Measurements from ENCODE around the gene NOSIP.

NOSIP gene

DNA sequence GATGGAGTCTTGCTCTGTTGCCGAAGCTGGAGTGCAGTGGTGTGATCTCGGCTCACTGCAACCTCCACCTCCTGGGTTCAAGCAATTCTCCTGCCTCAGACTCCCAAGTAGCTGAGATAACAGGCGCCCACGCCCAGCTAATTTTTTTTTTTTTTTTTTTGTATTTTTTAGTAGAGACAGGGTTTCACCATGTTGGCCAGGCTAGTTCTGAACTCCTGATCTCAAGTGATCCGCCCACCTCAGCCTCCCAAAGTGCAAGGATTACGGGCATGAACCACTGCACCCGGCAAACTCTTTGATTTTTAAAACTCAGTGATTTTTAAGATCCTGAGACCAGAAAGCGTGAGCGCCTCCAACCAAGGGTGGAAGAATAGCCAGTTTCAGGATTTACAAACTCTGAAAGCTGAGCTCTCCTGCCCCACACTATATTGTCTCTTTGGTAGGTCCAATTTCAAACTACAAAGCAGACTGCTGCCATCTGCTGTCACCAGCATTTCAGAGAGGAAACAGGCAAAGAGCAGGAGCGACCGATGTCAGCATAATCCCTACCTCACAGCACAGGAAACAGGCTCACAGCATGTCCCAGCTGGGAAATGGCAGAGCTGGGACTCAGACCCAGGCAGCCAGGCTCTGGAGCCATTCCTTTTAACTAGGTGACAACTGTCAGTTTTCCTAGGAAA, 9.2 kb downstream of the NOSIP start:
- H3K4me3 ChIP-seq (ENCODE audit: low read depth, low read length): no peak overlapping the region
- TF ChIP-seq, protein P1, sequence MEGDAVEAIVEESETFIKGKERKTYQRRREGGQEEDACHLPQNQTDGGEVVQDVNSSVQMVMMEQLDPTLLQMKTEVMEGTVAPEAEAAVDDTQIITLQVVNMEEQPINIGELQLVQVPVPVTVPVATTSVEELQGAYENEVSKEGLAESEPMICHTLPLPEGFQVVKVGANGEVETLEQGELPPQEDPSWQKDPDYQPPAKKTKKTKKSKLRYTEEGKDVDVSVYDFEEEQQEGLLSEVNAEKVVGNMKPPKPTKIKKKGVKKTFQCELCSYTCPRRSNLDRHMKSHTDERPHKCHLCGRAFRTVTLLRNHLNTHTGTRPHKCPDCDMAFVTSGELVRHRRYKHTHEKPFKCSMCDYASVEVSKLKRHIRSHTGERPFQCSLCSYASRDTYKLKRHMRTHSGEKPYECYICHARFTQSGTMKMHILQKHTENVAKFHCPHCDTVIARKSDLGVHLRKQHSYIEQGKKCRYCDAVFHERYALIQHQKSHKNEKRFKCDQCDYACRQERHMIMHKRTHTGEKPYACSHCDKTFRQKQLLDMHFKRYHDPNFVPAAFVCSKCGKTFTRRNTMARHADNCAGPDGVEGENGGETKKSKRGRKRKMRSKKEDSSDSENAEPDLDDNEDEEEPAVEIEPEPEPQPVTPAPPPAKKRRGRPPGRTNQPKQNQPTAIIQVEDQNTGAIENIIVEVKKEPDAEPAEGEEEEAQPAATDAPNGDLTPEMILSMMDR (IDR thresholded peaks at IDR 0.05; ENCODE audit: insufficient read depth, low read depth, low read length, missing control alignments): no peak
- no peak for DNase-seq (ENCODE audit: low read depth)

DNA sequence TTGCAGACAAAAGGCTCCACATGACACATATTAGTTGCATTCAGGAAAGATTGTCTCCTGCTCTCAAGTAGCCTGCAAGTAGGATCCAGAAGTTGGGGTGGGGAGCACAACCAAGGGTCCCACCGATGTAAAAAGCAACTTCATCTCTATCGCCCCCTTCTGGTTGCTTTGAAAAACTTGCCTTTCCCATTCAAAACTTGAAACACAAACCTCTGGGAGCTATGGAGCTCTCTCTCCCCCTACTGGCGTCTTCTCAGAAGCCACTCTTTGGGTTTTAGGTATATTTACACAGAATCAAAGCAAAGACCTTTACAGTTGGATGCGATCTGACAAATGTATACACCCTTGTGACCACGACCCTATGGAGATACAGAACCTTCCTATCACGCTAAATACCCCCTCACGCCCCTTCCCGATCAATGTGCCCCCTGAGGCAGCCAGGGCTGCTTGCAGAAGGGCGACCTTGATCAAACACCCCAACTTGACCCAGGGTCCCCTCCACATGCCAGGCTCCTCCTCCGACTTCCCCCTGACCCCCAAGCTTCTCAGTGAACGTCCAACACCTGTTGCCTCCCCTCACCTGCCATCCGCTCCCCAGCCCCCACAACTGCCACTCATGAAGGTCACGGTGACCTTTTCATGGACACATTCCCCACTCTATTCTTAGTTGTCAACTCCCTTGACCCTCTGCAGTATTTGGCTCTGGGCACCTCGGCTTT, 10.1 kb downstream of the NOSIP start:
- TF ChIP-seq, protein P1 (IDR thresholded peaks at IDR 0.05; ENCODE audit: insufficient read depth, low read depth, low read length, missing control alignments): peak; percentile 97
- H3K4me3 ChIP-seq (ENCODE audit: low read depth, low read length): no peak overlapping the region
- DNase-seq (ENCODE audit: low read depth): peak; percentile 90

DNA sequence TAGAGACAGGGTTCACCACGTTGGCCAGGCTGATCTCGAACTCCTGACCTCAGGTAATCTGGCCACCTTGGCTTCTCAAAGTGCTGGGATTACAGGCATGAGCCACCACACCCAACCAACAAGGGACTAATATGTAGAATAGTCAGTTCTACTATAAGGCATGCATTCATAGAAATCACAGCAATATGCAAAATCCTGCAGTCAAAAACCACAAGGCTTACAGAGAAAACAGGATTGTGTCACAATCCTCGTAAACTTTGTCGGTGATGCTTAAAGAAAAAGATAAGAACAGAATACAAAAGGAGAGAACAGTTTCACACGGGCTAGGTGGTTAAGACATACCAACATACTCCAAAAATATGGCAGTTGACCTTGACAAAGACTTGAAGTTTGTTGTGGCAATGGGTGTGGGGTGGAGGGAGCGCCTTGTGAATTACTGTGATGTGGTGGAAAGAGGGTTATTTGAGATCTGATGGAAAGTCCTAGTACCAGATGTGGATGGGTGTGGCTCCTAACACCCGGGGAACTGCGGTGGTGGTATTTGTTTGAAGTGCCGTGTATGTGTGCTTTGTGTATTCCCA, 12.4 kb downstream of the NOSIP start:
- TF ChIP-seq, protein P1 (IDR thresholded peaks at IDR 0.05; ENCODE audit: insufficient read depth, low read depth, low read length, missing control alignments): no peak
- H3K4me3 ChIP-seq (ENCODE audit: low read depth, low read length): no peak overlapping the region
- DNase-seq (ENCODE audit: low read depth): peak; percentile 69

- DNase-seq (ENCODE audit: low read depth): no peak
- no peak overlapping the region for H3K4me3 ChIP-seq (ENCODE audit: low read depth, low read length)
- TF ChIP-seq, protein P1 (IDR thresholded peaks at IDR 0.05; ENCODE audit: insufficient read depth, low read depth, low read length, missing control alignments): no peak
Observed at GRCh38 chr19:49566302-49566701, 14.1 kb downstream of the NOSIP start.

DNA sequence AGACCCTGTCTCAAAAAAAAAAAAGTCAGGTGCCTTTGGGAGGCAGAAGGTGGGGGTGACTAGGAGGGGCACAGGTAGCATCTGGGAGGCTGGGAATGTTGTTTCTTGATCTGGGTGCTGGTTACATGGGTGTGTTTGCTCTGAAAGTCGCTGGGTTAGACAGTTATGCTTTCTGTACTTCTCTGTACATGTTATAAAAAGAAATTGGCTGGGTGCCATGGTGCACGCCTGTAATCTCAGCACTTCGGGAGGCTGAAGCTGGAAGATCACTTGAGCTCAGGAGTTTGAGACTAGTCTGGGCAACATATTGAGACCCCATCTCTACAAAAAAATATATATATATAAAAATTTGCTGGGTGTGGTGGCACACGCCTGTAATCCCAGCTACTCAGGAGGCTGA, 15.1 kb downstream of the NOSIP start:
- no peak for DNase-seq (ENCODE audit: low read depth)
- TF ChIP-seq, protein P1 (IDR thresholded peaks at IDR 0.05; ENCODE audit: insufficient read depth, low read depth, low read length, missing control alignments): no peak
- no peak overlapping the region for H3K4me3 ChIP-seq (ENCODE audit: low read depth, low read length)

- DNase-seq (ENCODE audit: low read depth): no peak
- TF ChIP-seq, protein P1 (IDR thresholded peaks at IDR 0.05; ENCODE audit: insufficient read depth, low read depth, low read length, missing control alignments): no peak
- no peak overlapping the region for H3K4me3 ChIP-seq (ENCODE audit: low read depth, low read length)
Observed at GRCh38 chr19:49564616-49565045, 15.7 kb downstream of the NOSIP start.
